Measurements from ENCODE around the gene PPP2R3C.

- no peak for TF ChIP-seq CTCF (conservative IDR thresholded peaks at IDR 0.05; ENCODE audit: low read depth, low read length)
- TF ChIP-seq POLR2A (IDR thresholded peaks at IDR 0.05; ENCODE audit: low read depth, low read length), result no peak
- no peak for TF ChIP-seq MAFK (IDR thresholded peaks at IDR 0.05; ENCODE audit: low read depth, low read length)
- no peak for TF ChIP-seq MAZ (IDR thresholded peaks at IDR 0.05; ENCODE audit: borderline replicate concordance, low read depth, low read length)
- TF ChIP-seq USF2 (IDR thresholded peaks at IDR 0.05; ENCODE audit: low read depth, low read length), result no peak
- no peak for TF ChIP-seq ELK1 (IDR thresholded peaks at IDR 0.05; ENCODE audit: borderline replicate concordance, low read depth, low read length)
- no peak for TF ChIP-seq RAD21 (IDR thresholded peaks at IDR 0.05; ENCODE audit: low read length)
- TF ChIP-seq RCOR1 (IDR thresholded peaks at IDR 0.05; ENCODE audit: insufficient replicate concordance, low read length), result no peak
- TF ChIP-seq RFX5 (IDR thresholded peaks at IDR 0.05; ENCODE audit: low read depth, low read length), result no peak
- no peak for TF ChIP-seq BHLHE40 (IDR thresholded peaks at IDR 0.05; ENCODE audit: low read depth, low read length)
- TF ChIP-seq MXI1 (IDR thresholded peaks at IDR 0.05; ENCODE audit: borderline replicate concordance, low read depth, low read length), result no peak
- no peak for TF ChIP-seq NFE2L2 (IDR thresholded peaks at IDR 0.05; ENCODE audit: low read depth, low read length)
Observed at GRCh38 chr14:35112641-35113040, 9.1 kb downstream of the PPP2R3C start.
